Measurements from ENCODE around the gene MACROD1.

The MACROD1 gene

DNA sequence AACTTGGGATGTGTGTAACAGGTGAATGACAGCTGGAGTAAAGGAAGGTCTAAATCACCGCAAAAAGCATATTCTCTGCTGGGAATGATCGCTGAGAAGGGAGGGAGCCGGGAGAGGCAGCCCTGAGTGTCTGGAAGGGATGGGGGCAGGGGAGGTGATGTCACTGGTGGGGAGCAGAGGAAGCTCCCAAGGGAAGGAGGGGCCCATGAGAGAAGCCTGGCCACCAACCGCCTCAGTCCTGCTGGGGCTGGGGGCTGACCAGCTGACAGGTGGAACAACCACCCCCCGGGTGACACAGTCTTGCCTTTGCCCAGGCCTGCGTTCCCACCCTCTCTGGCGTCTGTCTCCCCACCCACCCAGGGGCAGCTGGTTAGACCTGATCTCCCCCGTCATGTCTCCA lies 136.1 kb downstream of the MACROD1 start:
- no peak for DNase-seq

DNA sequence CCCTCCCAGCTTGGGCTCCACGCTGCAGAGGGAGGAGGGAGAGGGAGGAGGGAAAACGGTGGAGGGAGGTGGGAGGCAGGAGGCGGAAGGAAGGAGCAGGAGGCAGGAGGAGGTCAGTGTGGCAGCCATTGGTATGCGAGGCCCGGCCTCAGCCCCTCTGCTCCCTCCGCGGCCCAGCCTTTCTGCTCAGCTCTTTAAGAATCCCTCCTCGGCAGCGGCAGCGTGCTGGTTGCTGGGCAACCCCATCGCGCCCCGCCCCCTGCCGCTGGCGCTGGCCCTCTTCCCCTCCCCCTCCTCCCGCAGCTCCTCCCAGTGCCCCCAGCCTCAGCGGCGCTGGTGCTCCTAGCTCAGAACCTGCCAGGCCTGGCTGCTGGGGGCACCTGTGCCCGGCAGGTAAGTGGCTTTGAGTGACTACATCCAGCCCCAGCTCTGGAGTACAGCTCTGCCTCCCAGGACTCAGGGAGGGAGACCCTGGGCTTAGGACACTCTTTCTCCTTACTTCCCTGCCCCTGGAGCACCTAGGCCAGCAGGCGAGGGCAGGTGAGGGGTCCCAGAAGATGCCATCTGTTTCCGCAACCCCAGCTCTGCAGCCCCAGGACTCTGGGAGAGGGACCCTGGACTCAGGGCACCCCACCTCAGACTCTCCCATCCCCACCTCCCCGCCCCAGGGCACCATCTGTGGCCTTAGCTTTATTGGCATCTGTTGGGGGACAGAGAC lies 137.4 kb downstream of the MACROD1 start:
- no peak for DNase-seq

DNA sequence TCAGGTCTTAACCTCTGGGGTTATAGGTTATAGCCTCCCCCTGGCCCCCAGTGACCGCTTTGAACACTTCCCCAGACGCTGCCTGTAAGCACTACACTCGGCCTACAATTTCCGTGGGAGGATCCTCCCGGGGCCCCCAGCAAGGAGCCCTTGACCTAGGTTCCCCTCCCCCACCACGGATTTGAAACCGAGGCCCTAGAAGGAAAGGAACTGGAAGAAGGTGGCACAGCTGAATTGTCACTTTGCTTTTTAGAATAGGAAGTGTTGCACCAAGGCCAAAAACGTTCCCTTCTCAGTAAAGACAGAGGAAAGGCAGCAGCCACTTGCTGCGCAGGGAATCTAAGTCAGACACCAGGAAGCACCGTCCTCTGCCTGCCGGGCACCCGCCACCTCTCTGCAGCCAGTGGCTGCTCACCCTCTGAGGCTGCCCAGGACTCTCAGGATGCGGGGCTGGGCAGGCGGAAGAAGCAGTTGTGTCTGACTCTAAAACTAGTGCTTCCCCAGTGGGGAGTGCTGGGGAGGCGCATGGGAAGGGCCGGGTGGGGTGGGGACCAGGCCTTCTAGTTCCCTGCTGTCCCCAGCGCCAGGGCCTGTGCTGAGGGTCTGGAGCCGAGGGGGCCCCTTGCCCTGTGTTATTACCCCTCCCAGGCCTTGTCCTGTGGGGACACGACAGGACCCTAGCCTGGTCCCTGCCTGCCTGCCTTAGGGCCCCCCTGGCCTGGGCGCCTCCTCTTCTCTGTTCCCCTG lies 138.1 kb downstream of the MACROD1 start:
- DNase-seq = no peak

DNA sequence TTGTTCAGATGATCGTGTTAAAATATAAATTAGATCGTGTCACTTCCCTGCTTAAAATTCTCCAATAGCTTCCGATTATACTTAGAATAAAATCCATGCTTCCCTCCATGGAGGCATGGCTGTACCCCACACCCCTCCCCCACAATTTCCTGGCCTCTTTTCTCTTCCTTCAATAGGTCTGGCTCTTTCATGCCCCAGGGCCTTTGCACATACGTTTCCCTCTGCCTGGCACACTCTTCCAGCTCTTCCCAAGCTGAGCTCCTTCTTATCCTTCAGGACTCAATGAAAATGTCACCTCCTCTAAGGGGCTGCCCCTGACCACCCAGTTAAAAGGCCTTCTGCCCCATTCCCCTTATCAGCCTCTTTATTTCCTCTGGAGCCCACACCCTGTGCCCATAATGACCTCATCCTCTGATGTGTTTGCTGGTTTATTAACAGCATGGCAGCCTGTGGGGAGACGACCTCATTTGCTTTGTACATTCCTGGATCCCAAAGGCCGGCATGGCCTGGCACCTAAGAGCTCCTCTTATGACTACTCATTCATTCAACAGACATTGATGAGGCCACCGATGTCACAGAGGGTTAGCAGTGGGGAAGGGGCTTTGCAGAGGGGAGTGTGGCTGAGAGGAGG lies 139.2 kb downstream of the MACROD1 start:
- DNase-seq = no peak

DNA sequence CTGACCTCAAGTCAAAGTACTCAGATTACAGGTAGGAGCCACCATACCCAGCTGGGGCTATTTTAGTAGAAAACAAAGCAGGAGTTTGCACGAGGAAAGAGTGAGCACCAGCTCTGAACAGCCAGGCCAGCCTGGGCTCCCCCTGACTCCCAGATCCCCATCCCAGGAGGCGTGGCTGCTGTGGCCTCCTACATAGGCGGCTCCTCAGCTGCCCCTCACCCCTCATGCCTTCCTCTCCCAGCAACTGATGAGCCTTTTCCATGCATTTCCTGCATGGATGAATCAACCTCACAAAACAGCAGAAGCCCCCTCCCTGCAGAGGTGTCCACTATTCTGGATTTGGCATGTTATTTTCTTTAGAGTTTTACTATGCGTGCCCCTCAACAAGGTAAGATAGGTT lies 140.7 kb downstream of the MACROD1 start:
- no peak for DNase-seq

DNA sequence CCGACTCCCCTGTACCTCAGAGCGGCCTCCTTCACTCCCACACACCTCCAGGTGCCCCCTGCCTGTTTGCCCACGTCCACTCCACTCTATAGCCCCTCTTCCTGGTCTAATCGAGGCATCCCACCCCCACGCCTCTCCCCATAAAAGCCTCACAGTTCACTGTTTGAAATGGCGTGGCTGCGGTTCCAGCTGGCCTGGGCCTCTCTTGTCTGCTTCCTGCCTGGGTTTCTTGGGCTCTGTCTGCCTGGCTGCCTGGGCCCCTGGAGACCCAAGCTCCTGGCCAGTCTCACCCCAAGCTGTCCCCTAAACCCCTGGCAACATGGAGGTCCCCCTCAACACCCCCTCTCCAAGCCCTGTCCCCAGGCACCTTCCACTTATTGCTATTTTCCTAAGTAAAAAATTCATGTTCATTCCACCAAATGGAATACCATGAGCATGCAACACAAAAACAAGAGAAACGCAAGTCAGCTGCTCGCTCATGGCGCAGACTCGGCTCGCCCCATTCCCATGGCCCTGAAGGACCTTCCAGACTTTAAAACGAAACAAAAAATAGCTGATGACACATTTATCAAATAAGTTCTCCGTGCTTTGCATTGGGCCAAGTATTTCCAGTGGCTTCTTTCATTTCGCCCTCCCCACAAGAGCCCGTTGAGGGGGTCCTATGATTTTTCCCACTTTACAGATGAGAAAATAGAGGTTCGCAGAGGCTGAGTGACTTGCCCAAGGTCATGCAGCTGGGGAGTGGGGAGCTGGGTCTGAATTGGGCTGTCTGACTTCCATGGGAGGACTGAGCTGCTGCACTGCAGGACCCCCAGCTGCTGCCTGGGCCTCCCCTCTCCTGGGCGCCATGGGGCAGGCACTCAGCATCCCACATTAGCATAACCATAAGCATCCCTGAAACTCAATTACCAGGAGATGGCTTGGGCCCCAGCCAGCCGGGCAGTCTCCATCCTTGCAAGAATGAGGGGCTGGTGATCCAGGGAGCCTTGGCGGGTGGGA lies 141.9 kb downstream of the MACROD1 start:
- DNase-seq = no peak

DNA sequence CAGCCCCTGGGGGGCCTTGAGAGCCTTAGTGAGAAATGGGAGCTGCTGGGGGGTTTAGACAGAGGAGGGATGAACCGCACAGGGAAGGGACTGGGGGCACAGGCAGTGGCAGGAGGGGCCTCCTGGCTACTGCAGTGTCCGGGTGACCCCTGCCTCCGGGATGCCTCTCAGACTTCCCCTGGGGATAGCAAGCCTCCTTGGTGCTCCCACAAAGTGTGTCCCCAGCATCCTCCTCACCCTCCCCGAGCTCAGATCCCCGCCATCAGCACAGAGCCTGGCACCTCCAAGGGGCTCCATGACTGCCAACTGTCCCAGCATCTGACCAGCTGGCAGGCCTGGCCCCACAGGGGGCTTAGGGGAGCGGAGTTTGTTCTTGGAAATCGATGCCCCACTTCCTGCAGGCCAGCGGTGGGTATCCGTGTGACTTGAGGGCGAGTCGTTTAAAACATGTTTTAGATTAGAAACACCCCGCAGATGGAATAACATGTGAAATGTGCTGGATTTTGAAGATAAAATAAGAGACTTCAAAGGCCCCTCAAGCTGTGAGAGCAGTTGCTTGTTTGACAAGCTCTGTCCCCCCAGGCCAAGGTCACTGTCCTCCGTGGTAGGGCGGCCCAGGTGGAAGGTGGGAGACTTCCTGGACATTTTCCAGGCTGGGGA lies 143.7 kb downstream of the MACROD1 start:
- no peak for DNase-seq

DNA sequence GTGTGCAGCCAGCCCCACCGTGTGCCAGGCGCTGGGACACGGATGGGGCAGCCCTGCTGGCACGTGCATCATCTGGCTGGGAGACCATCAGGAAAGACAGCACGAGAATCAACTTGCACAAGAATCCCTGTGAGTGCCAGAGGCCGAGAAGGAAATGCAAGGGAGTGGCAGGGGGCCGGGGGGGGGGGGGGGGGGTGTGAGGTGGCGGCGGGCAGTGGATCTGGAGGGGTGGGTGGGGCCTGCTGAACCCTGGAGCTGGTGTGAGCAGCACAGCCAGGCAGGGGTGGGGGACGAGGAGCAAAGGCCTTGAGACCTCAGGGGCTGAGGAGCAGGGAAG lies 144.2 kb downstream of the MACROD1 start:
- no peak for DNase-seq

DNA sequence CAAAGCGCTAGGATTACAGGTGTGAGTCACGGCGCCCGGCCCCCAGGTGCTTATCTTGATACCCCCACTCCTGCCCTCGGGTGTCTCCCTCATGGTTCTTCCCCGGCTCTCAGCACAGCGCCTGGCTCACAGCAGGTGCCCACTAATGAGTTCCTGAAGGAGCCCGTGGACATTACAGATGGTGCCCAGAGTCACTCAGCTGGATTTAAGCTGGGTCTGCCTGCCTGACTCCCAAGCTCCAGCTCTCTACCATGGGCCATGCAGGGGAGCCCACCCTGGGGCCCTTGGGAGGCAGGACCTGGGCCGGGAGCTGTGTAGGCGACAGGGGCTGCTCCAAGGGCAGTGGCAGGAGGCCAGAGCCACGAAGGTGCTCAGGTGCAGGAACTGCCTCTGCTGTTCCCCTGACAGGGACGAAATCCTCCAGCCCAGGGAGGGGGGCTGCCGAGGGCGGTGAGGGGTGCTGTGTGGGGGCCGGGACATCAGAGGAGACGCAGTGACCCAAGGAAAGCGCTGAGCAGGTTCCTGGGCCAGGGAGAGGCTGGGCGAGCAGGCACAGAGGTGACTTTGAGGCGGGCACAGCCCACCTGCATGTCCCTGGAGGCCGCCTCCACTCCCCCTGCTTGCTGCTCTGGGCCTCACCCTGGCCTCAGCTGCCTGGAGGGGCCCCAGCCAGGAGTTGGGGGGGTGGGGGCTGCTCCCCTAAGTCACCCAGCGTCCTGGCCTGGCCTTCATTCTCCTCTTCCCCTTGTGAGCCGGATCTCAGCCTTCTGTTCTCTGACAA lies 144.7 kb downstream of the MACROD1 start:
- DNase-seq = no peak

DNA sequence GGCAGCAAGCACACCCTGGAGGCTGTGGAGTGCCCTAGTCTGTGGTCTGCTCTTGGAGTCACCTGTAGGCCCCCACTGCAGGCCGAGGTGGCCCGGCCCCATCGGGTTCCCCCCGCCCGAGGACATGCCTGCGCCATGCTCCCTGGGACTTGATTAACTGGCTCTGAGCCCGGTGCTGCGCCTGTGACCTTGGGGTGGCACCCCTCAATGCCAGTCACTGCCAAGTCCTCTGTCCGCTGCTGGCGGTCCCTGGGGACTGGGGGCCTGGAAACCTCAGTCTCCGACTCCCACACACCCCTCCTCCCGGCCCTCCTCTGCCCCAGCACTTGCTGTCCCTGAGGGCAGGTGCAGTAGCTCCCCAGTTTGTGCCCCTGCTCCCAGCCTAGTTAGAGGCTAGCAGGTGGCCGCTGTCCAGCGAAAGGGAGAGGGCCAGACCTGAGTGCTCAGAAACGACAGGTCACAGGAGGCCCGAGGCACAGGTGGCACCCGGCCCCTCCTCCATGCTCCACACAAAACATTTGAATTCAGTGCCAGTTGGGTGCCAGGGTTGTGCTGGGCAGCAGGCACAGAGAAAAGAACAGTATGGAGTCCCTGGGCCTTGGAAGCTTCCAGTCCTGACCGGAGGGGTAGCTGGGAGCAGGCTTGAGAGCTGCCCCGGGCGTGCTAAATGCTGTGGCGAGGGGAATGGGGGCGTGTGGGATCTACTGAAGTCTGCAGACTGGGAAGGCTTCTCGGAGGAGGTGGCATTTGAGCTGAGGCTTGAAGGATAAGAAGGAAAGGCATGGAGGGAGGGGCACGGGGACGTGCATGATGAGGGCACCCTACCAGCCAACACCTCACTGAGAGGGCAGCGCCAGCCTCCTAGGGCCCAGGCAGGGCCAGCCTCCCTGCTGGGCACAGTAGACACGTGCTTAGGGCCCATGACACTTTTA lies 146.5 kb downstream of the MACROD1 start:
- DNase-seq = no peak

DNA sequence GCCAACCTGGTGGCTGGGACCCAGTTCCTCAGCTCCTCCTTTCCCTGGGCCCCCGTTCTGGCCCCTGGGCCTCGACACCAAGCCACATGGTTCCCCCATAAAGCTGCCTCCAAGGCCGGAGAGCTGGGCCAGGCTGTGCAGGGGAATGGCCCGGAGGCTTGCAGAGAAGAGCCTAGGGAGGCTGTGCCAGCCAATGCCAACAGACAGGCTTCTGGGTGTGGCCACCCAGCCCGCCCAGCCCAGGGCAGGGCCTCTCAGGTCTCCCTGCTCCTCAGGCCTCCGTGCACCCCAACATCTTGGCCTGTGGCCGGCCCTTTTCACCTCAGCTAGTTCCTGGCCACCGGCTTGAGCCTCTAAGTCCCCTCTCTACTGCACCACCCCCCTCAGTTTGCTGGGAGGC lies 147.6 kb downstream of the MACROD1 start:
- no peak for DNase-seq

DNA sequence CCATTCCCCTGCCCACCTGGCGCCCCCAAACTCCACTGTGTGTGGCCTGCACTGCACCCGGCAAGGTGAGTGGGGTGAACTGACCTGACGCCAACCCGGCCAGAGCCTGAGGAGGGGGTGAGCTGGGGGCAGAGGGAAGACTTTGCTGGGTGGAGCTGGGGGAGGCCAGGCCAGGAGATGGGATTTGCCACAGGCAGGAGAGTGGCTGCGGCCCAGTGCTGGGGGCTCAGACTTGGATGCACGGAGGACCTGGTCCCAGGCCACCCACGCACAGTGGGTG lies 148.0 kb downstream of the MACROD1 start:
- DNase-seq = no peak

DNA sequence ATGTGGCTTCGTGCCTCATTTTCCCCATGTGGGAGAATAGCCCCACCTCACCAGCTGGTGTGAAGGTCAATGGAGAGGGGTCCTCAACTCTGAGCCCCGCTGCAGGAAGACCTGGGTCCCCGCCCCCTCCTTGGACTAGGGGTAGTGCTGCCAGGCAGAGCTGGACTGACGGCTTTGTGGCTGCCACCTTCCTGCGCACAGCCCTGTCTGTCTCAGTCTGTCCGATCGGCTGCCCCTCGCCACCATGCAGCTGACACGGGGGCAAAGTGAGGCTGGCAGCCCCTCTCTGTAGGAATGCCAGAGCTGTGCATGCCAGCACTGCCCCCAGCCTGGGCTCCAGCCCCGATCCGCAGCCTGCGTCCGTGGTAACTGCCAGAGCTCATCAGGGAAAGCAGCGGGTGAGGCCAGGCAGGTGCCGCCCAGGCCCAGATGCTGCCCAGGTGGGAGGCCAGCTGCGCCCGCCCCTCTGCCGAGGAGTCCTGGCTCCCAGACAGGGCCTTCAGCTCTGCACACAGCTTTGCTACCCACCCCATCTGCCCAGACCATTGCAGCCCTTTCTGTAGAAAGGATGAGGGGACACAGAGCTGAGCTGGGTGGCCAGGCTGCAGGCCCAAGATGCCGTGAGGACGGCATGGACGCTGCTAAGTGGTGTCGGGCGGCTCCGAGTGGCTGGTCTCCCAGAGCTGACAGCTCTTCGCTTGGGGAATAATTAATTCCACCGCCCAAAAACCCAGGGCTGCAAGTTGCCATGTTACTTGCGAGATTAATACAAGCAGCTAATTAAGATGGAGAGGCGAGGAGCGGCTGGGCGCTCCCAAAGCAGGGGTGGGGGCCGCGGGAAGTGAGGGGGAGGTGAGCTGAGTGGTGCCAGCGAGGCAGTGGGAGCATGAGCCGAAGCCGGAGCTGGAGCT lies 149.7 kb downstream of the MACROD1 start:
- no peak for DNase-seq

DNA sequence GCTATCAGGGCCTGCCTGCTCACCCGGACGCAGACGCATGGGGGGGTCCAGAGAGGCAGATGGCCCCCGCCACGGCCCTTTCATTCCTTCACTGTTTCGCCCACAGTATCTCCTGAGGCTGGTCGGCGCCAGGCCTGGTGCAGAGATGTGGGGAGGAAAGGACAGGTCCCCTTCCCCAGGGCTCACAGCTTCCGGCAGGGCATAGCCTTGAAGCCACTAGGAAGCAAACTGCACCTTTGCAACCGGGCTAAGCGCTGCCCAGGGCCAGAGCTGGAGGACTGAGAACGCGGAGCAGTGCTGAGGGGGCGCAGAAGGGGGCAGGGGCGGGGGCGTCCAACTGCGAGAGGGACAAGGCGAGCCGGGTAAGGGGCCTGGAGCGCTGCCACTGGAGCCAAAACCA lies 150.4 kb downstream of the MACROD1 start:
- DNase-seq = no peak

DNA sequence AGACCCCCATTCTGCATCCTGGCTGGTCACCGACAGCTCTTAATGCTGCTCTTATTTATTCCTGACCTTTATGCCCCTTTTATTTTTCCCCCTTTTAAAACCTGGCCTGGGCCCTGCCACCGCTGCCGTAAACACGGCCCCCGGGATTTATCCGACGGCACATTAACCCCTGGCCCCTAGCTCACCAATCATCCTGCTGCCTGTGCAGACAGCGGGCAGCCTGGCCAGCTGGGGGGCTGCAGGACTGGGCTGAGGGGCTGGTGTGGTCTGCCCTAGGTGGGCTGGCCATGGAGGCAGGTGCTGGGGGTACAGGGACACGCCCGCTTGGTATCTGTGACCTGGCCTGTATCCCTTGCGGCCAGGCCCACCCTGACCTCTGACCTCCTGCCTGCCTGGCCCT lies 151.6 kb downstream of the MACROD1 start:
- no peak for DNase-seq

DNA sequence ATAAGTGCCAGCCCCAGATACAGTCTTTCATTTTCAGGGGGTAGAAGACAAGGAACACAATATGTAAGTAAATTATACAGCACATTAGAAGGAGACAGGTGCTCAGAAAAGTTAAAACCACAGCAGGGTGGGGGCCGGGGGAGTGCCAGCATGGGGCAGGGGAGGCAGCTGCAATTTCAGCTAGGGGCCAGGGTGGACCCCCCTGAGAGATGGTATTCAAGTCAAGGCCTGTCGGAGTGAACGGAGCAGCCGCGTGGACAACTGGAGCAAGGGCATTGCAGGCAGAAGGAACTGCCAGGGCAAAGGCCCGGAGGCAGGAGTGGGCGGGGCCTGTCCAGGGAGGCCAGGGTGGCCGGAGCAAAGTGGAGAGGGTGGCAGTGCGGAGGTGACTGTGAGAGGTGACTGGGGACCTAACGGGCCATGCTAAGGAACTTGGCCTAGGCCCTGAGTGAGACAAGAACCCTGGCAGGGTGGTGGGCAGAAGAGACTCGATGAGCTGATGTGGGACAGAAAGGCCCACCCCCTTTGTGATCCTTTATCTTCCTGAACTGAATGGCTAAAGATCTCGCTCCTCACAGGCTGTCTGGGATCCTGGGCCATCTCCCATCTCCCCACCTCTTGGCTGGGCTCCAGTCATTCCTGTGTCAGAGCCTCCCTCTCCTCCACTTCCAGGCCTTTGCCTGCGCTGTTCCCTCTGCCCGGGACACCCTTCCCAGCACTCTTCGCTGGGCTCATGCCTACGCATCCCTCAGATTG lies 152.6 kb downstream of the MACROD1 start:
- no peak for DNase-seq

DNA sequence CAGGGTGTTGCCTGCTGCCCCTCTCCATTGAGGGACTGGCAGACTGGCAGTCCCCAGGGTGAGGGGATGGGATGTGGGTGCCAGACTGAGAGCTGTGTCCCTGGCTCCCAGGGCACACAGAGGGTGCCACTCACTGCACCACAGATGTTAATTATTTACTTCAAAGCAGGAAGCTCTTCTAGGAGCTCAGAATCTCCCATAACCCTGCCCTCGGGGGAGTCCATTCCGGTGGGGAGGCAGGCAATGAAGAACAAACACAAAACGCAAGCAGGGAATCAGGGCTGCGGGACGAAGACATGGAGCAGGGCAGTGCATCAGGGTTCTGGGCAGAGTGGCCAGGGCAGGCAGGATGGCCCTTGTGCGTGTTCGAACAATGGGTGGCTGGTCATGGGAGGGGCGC lies 154.5 kb downstream of the MACROD1 start:
- no peak for DNase-seq

DNA sequence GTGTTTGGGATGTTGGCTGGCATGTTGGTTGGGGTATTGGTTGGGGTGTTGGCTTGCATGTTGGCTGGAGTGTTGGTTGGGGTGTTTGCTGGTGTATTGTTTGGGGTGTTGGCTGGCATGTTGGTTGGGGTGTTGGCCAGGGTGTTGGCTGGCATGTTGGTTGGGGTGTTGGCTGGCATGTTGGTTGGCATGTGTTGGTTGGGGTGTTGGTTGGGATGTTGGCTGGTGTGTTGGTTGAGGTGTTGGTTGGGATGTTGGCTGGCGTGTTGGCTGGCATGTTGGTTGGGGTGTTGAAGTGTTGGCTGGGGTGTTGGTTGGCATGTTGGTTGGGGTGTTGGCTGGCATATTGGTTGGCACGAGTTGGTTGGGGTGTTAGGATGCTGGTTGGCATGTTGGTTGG lies 155.1 kb downstream of the MACROD1 start:
- DNase-seq = no peak

DNA sequence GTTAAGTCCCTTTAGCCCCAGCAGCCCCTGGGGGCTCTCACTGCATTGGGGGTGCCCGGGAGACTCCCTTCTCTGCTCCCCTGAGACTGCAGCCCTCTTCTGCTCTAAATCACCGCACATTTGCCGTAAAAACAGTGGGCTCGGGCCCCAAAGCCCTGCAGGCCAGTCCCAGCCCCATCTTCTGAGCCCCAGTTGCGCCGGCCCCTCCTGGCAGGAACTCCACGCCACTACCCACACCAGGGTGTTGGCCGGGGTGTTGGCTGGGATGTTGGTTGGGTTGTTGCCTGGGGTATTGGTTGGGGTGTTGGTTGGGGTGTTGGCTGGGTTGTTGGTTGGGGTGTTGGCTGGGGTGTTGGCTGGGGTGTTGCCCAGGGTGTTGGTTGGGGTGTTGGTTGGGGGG lies 156.2 kb downstream of the MACROD1 start:
- DNase-seq = no peak

Measured in T-helper 9 cell (primary cell).